Inflammatory macrophage (primary cell): ENCODE results near the gene SPSB1.

Source experiments
- DNase-seq, 2 donors: peaks; one replicate each; pipeline ENCODE4 v3.0.0-alpha.2; 2020 to 2022

SPSB1 gene

DNA sequence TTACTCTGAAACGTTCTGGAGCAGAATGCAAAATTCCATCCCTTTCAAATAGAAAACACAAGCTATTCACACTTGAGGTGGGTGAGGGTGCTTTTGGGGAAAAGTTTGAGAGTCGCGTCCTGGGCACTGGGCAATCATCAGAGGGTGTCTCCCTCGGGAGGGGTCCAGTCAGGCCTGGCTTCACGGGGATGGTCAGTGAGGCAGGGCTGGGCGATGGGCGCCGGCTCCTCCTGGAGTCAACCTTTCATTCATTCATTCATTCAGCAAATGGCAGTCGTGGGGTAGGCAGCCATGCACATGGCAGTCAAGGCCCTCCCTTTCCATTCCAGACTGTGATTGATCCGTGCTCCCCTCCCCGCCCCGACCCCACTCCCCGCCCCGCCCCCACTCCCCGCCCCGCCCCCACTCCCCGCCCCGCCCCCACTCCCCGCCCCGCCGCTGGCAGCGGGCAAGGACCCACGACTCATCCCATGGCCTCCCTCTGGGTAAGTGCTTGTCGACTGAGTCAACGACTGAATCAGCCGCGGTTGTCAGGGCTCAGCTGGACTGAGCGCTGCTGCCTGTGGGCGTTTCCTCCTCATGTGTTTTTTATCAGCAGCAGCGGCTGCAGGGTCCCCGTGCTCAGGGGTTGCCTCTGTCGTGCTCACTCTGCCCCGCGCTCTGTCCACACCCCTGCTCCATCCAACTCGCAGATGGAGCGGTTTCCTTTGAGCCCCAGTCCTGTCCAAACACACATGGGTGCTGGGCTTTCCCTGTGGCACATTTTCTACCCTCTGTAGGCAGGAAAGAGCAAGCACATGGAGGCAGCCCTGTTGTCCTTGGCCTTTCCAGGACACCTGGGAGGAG is 12.5 kb upstream of the SPSB1 start:
- peak; percentile 85 to 97 for DNase-seq

GRCh38 chr1:9281071-9281827 is 11.4 kb upstream of the SPSB1 start:
- DNase-seq: no peak

- no peak for DNase-seq
Observed at GRCh38 chr1:9281908-9282695, 10.6 kb upstream of the SPSB1 start.

- no peak for DNase-seq
Observed at GRCh38 chr1:9282696-9282955, 10.1 kb upstream of the SPSB1 start.

- no peak for DNase-seq
Observed at GRCh38 chr1:9284061-9284460, 8.6 kb upstream of the SPSB1 start.

- no peak for DNase-seq
Observed at GRCh38 chr1:9286556-9286955, 6.1 kb upstream of the SPSB1 start.

GRCh38 chr1:9289090-9289534 is 3.6 kb upstream of the SPSB1 start:
- DNase-seq: peak; percentile 89 to 92

DNA sequence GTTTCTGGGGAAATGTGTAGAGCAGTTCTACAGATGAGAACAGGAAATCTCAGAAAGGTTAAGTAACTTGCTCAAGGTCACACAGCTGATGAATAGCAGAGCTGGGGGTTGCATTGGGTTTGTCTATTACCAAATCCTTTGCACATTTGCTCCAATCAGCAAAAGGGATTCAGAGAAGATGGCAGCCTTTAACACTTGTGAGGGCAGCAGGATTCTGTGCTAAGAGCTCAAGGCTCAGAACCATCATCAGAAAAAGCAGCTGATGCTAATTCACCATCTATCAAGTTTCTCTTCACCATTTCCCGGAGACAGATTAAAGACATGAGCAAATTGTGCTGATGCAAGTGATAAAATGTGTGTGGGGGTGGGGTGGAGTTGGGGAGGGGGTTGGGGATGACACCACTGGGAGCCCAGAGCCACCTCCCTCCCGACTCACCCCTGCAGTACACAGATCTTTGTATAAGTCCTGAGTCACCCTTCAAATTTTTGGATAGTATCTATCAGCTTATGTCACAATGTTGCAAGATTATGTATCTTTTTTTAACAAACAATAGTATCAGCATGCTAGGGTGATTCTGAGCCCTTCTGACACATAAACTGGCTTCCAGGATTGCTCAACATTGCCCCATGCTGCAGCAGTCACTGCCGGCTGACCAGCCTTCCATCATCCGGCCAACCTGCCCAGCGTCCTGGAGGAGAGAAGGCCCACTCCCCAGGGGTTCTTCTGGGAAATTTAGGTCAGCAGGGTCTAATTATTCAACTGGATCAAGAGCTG is 2.8 kb upstream of the SPSB1 start:
- peak; percentile 87 to 94 for DNase-seq

DNA sequence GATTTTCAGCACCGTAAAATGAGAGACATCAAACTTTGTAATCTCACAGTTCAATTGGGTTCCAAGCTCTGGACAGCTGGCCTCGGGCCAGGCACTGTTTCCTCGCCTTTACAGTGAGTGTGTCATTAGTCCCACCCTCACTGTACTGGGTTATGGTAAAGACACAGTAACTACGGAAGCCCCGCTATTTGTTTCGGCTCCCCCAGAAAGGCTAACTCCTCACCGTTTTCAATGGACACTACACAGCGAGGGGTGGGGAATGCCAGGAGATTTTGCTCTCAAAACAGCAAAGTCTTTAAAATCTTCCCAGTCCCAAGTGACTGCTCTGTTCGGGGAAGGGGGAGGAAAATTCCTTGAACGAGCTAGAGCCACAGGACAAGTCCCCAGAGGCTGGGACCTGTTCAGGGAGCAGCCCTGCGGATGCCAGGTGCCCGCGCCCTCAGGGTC is 757 bp upstream of the SPSB1 start:
- peak in 1 of 2 donors; percentile 57 for DNase-seq

DNA sequence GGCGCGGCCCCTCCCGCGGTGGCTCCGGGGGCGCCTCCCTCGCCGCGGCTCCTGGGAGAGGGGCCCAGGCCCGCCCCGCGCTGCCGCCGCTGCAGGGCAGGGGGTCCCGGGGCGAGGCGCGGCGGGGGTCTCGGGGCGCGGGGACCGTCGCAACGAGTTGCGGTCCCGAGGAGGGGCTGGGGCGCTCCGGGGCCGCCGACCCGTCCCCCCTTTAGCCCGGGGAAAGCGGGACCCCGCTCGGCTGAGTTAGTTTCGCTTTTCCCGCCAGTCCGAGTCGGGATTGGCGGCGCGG is 493 bp downstream of the SPSB1 start:
- no peak for DNase-seq

DNA sequence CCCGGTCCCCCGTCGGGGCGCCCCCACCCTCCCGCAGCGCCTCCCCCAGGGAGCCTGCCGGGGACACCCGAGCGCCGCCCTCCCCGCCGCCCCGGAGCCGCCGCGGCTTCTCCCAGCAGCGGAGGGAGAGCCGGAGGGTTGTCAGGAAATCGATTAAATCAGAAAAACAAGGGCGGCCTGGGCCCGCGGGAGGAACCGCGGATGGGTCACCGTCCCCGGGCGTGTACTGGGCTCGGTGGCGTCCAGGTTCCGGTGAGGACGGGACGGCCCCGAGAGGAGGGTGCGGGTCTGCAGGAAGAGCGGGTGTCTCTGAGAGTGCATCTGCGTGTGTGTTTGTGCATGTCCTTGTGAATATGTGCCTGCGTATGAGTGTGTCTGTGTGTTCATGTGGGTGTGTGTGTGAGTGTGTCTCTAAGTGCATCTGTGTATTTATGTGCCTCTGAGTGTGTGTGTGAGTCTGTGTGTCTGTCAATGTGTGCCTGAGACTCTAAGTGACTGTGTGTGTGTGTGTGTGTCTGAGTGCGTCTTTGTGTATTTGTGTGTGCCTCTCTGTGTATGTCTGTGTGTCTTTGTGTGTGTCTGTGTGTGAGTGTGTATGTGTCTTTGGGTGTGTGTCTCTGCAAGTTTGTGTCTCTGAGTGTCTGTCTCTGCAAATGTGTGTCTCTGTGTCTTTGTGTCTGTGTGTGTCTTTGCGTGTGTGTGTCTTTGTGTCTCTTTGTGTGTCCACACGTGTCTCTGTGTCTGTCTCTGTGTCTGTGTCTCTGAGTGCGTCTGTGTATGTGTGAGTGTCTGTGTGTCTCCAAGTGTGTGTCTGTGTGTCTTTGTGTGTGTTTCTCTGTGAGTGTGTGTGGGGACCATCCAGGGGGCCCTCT is 1.1 kb downstream of the SPSB1 start:
- DNase-seq: peak in 1 of 2 donors; percentile 23

GRCh38 chr1:9294405-9294773 is 1.7 kb downstream of the SPSB1 start:
- no peak for DNase-seq

DNA sequence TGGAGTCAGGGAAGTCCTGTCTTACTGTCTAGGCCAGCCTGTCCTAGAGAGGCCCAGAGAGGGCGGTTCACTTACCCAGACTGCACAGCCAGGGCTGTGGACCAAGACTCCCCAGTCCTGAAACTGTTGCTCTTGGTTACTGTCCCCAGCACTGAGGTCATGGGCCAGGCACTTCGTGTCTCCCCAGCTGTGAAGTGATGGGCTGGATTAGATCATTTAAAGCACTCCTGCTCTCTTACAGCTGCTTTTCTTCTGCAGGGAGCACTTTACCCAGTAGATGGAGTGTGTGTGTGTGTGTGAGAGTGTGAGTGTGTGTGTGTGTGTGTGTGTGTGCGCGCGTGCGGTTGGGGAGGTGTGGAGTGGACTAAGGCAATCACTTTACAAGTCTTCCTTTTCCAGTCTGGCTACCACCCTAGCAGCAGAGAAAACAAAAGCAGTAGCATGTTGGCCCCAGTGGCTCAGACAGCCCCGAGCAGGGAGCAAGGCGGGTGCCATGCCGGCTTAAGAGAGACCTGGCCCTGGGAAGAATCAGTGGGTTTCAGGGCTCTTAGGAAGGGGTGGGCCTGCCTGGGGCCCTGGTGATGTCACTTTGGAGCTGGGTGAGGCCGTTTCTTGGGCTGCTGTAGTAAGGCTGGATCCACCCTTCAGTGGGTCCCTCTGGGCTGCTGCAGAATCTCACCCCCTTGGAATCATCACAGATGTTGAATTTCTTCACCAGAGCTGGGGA is 2.4 kb downstream of the SPSB1 start:
- DNase-seq: peak; percentile 22 to 32

DNA sequence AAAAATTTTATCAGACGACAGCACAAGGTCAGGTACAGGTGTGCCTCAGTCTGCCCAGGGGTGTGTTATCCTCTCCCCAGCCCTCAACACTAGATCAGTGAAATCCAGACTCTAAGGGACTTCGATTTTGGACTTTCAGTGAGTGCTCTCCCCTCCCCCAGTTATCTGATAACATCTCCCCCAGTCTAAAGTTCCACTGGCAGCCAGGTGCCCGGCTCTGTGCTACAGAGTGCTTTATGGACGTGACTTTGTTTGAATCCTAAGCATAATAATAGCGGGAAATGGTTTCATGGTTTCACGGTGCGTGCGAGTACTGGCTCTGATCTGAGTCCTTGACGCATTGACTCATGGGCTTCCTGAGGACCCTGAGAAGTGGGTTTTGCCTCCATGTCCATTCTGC is 3.2 kb downstream of the SPSB1 start:
- DNase-seq: no peak

- peak; percentile 76 to 91 for DNase-seq
Observed at GRCh38 chr1:9296850-9297249, 4.2 kb downstream of the SPSB1 start.

GRCh38 chr1:9297831-9298230 is 5.1 kb downstream of the SPSB1 start:
- no peak for DNase-seq

DNA sequence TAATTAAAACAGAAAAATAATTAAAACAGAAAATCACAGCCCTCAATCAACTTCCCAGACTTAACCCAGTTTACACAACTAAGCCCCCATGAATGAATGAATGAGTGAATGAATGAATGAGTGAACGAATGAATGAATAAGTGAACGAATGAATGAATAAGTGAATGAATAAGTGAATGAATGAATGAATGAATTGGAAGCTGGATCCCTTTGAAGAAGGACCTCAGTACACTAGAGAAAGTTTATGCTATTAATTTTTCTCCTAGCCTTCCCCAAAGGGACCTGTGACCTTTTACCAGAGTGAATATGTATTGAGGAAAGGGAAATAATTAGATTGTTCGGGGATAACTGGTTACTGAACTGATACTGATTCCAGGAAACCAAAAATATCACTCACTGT is 5.6 kb downstream of the SPSB1 start:
- no peak for DNase-seq

GRCh38 chr1:9299571-9300541 is 7.2 kb downstream of the SPSB1 start:
- peak; percentile 17 to 52 for DNase-seq

DNA sequence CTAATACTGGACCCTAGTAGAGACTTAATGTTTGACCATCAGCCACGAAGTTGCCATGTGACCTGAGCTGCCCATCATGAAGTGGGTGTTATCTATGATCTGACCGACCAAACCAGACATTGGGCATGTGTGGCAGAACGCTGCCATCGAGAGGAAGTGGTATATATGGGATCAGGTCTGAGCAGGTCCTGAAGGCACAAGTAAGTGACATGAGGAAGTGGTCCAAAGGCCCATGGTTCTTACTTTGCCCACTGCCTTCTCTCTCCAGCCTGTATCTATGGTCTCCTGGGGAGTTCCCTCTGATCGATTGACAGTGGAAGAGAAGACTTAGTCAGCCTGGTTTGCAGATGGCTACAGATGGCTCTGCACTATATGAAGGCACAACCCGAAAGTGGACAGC is 7.9 kb downstream of the SPSB1 start:
- DNase-seq: peak; percentile 16 to 44
